Tibial artery (tissue), 4 donors: ENCODE data around the gene RHOBTB3.
A peak's percentile ranks its signal among the peaks of the same experiment; 100 is the strongest.

Experiments used
- DNase-seq, 2 donors: peaks; one replicate each; pipeline ENCODE4 v3.0.0-alpha.2; 2019
- H3K27ac ChIP-seq, 2 donors: fragments of 200-600 bp; sonication (generic) in 1 of 2; 1 replicate in 1 of 2; 2 replicates in 1 of 2; pipeline ENCODE4 v1.5.1; 2018 to 2019; ENCODE audit warnings: mild to moderate bottlenecking in 1 of 2
- H3K27me3 ChIP-seq, 2 donors: fragments of 200-600 bp; sonication (generic) in 1 of 2; one replicate each; pipeline versions ENCODE4 v1.5.1 to v1.6.0; 2016 to 2019
- H3K36me3 ChIP-seq, 3 donors: fragments of 200-600 bp; sonication (generic) in 2 of 3; one replicate each; pipeline ENCODE4 v1.5.1; 2016 to 2019; ENCODE audit warnings: mild to moderate bottlenecking in 2 of 3
- H3K4me1 ChIP-seq, 4 donors: fragments of 200-600 bp; sonication (generic) in 2 of 4; 1 replicate in 3 of 4; 2 replicates in 1 of 4; pipeline ENCODE4 v1.5.1; 2016 to 2019
- H3K4me3 ChIP-seq, 2 donors: fragments of 200-600 bp; sonication (generic) in 1 of 2; 1 replicate in 1 of 2; 2 replicates in 1 of 2; pipeline ENCODE4 v1.5.1; 2018 to 2019; ENCODE audit warnings: mild to moderate bottlenecking in 2 of 2
- H3K9me3 ChIP-seq, 3 donors: fragments of 200-600 bp; sonication (generic) in 1 of 3; one replicate each; pipeline ENCODE4 v1.5.1; 2016 to 2019
- CTCF ChIP-seq, 2 experiments: fragments of 200-600 bp in 1 of 2; fragments of 450-650 bp in 1 of 2; IDR thresholded peaks; one replicate each; pipeline ENCODE4 v1.5.1; 2017 to 2019; ENCODE audit warnings: antibody characterized with exemption in 2 of 2, mild to moderate bottlenecking in 1 of 2, moderate library complexity in 1 of 2
- intact Hi-C: fragments of 100-400 bp; cut with DNase I; formaldehyde crosslinking; loops from one replicate; pipeline ENCODE4 v1.15.0; 2023; ENCODE audit warnings: low total_unique reads

RHOBTB3 gene

GRCh38 chr5:95730730-95731570, at the start of gene RHOBTB3:
Gene RHOBTB3 (plus strand): TSS chr5:95731336. CDS start chr5:95731683, 347 bp downstream.
- peak; percentile 92 to 95 for DNase-seq
- Histone ChIP-seq H3K4me3 (peak within 1 kb of the TSS; percentile 79 to 96), H3K27ac (peak within 1 kb of the TSS; percentile 93 to 99), H3K9me3 (no peaks in the 10 kb centered on the region), H3K36me3 (no peaks in the 10 kb centered on the region), H3K4me1 (peaks cover 0 to 63% (median 22%) of the 10 kb centered on the region in 4 donors), H3K27me3 (no peaks in the 10 kb centered on the region)
- intact Hi-C loops = loop anchor here (5.0 kb wide), 2 partner anchors 69 to 84 kb away; partner anchors contain the start of gene RFESD
- TF ChIP-seq CTCF (IDR thresholded peaks at IDR 0.05) = no peak

- TF ChIP-seq CTCF (IDR thresholded peaks at IDR 0.05) = no peak
- H3K36me3 ChIP-seq = no peaks in the 10 kb centered on the region
- H3K4me3 ChIP-seq = no peak within 1 kb of the TSS
- H3K27me3 ChIP-seq = no peaks in the 10 kb centered on the region
- DNase-seq = no peak
- intact Hi-C loops = no loop called here
- no peaks in the 10 kb centered on the region for H3K9me3 ChIP-seq
- no peaks in the 10 kb centered on the region for H3K4me1 ChIP-seq
- no peak within 1 kb of the TSS for H3K27ac ChIP-seq
Measured at GRCh38 chr5:95682891-95683290, 48.2 kb upstream of the RHOBTB3 start, which contains the start of gene SPATA9. Gene SPATA9 (minus strand): TSS chr5:95682991. CDS start chr5:95682854, 137 bp downstream.

- DNase-seq = no peak
- H3K9me3 ChIP-seq = no peaks in the 10 kb centered on the region
- intact Hi-C loops = no loop called here
- no peaks in the 10 kb centered on the region for H3K36me3 ChIP-seq
- H3K27ac ChIP-seq = no peak overlapping the region
- no peak overlapping the region for H3K4me3 ChIP-seq
- no peaks in the 10 kb centered on the region for H3K27me3 ChIP-seq
- TF ChIP-seq CTCF (IDR thresholded peaks at IDR 0.05) = no peak
- no peaks in the 10 kb centered on the region for H3K4me1 ChIP-seq
Measured at GRCh38 chr5:95684361-95684760, 46.8 kb upstream of the RHOBTB3 start.

- H3K4me1 ChIP-seq = no peaks in the 10 kb centered on the region
- DNase-seq = no peak
- H3K4me3 ChIP-seq = no peak overlapping the region
- H3K27me3 ChIP-seq = no peaks in the 10 kb centered on the region
- intact Hi-C loops = no loop called here
- H3K27ac ChIP-seq = no peak overlapping the region
- TF ChIP-seq CTCF (IDR thresholded peaks at IDR 0.05) = no peak
- no peaks in the 10 kb centered on the region for H3K36me3 ChIP-seq
- H3K9me3 ChIP-seq = no peaks in the 10 kb centered on the region
Measured at GRCh38 chr5:95686651-95687050, 44.5 kb upstream of the RHOBTB3 start.

GRCh38 chr5:95689680-95690079, 41.5 kb upstream of the RHOBTB3 start:
- DNase-seq = no peak
- Histone ChIP-seq H3K36me3 (no peaks in the 10 kb centered on the region), H3K4me3 (no peak overlapping the region), H3K9me3 (no peaks in the 10 kb centered on the region), H3K4me1 (no peaks in the 10 kb centered on the region), H3K27me3 (no peaks in the 10 kb centered on the region), H3K27ac (no peak overlapping the region)
- no peak for TF ChIP-seq CTCF (IDR thresholded peaks at IDR 0.05)
- intact Hi-C loops = no loop called here
